HEK293 (cell line): ENCODE data around the gene GAMT.

Experiments used
- GLI2 ChIP-seq: fragments of 450-650 bp; formaldehyde crosslinking; IDR thresholded peaks from 2 replicates; pipeline ENCODE4; 2017; ENCODE audit warnings: missing biosample characterization, missing genetic modification characterization, low read depth, borderline replicate concordance
- GLIS1 ChIP-seq: fragments of 450-650 bp; formaldehyde crosslinking; IDR thresholded peaks from 2 replicates; pipeline ENCODE4 v1.5.1; 2016; ENCODE audit warnings: missing biosample characterization, missing genetic modification characterization
- KLF10 ChIP-seq: fragments of 450-650 bp; IDR thresholded peaks from 2 replicates; pipeline ENCODE4 v1.5.1; 2018; ENCODE audit warnings: missing biosample characterization, mild to moderate bottlenecking, missing genetic modification characterization
- KLF7 ChIP-seq: fragments of 450-650 bp; formaldehyde crosslinking; IDR thresholded peaks from 2 replicates; pipeline ENCODE4 v1.5.1; 2016; ENCODE audit warnings: missing biosample characterization, missing genetic modification characterization, borderline replicate concordance
- KLF9 ChIP-seq: fragments of 450-650 bp; formaldehyde crosslinking; IDR thresholded peaks from 2 replicates; pipeline ENCODE4 v1.5.1; 2016; ENCODE audit warnings: missing biosample characterization, missing genetic modification characterization, low read depth
- PRDM1 ChIP-seq: fragments of 450-650 bp; formaldehyde crosslinking; IDR thresholded peaks from 2 replicates; pipeline ENCODE4; 2016; ENCODE audit warnings: missing biosample characterization, missing genetic modification characterization
- WT1 ChIP-seq: fragments of 450-650 bp; formaldehyde crosslinking; IDR thresholded peaks from 2 replicates; pipeline ENCODE4 v1.5.1; 2016; ENCODE audit warnings: missing biosample characterization, missing genetic modification characterization
- ZNF138 ChIP-seq: fragments of 450-650 bp; formaldehyde crosslinking; IDR thresholded peaks from 2 replicates; pipeline ENCODE4 v1.5.1; 2016; ENCODE audit warnings: missing biosample characterization, missing genetic modification characterization, borderline replicate concordance
- ZNF184 ChIP-seq: fragments of 450-650 bp; IDR thresholded peaks from 2 replicates; pipeline ENCODE4 v1.5.1; 2018; ENCODE audit warnings: missing biosample characterization, mild to moderate bottlenecking, missing genetic modification characterization
- ZNF341 ChIP-seq: fragments of 450-650 bp; formaldehyde crosslinking; IDR thresholded peaks from 2 replicates; pipeline ENCODE4; 2016; ENCODE audit warnings: low read depth, missing biosample characterization, missing genetic modification characterization
- ZNF426 ChIP-seq: fragments of 450-650 bp; formaldehyde crosslinking; IDR thresholded peaks from 2 replicates; pipeline ENCODE4 v1.5.1; 2017; ENCODE audit warnings: missing biosample characterization, missing genetic modification characterization, mild to moderate bottlenecking, inconsistent platforms, moderate library complexity
- ZNF521 ChIP-seq: fragments of 450-650 bp; formaldehyde crosslinking; IDR thresholded peaks from 2 replicates; pipeline ENCODE4 v1.5.1; 2017; ENCODE audit warnings: missing biosample characterization, mild to moderate bottlenecking, missing genetic modification characterization
- ZNF610 ChIP-seq: fragments of 450-650 bp; formaldehyde crosslinking; IDR thresholded peaks from 2 replicates; pipeline ENCODE4 v1.5.1; 2016; ENCODE audit warnings: missing biosample characterization, missing genetic modification characterization, borderline replicate concordance
- ZNF792 ChIP-seq: fragments of 450-650 bp; formaldehyde crosslinking; IDR thresholded peaks from 2 replicates; pipeline ENCODE4 v1.5.1; 2016; ENCODE audit warnings: missing biosample characterization, missing genetic modification characterization
- TF ChIP-seq, protein P1 (sequence below): fragments of 450-650 bp; formaldehyde crosslinking; IDR thresholded peaks from 2 replicates; pipeline ENCODE4 v1.5.1; 2016; ENCODE audit warnings: missing biosample characterization, missing genetic modification characterization
- TF ChIP-seq, protein P2 (sequence below): fragments of 450-650 bp; formaldehyde crosslinking; IDR thresholded peaks from 2 replicates; pipeline ENCODE4 v1.5.1; 2016; ENCODE audit warnings: missing biosample characterization, missing genetic modification characterization
- TF ChIP-seq, protein P3 (sequence below): fragments of 450-650 bp; formaldehyde crosslinking; IDR thresholded peaks from 2 replicates; pipeline ENCODE4 v1.5.1; 2016; ENCODE audit warnings: missing biosample characterization, missing genetic modification characterization, borderline replicate concordance
- TF ChIP-seq, protein P4 (sequence below): fragments of 450-650 bp; formaldehyde crosslinking; conservative IDR thresholded peaks from 2 replicates; pipeline ENCODE4 v1.5.1; 2016; ENCODE audit warnings: low read depth, missing biosample characterization, missing genetic modification characterization
- TF ChIP-seq, protein P5 (sequence below): fragments of 450-650 bp; formaldehyde crosslinking; IDR thresholded peaks from 2 replicates; pipeline ENCODE4 v1.5.1; 2017; ENCODE audit warnings: missing biosample characterization, missing genetic modification characterization
- TF ChIP-seq, protein P6 (sequence below): fragments of 450-650 bp; formaldehyde crosslinking; IDR thresholded peaks from 2 replicates; pipeline ENCODE4 v1.5.1; 2016; ENCODE audit warnings: missing biosample characterization, missing genetic modification characterization

The GAMT gene

DNA sequence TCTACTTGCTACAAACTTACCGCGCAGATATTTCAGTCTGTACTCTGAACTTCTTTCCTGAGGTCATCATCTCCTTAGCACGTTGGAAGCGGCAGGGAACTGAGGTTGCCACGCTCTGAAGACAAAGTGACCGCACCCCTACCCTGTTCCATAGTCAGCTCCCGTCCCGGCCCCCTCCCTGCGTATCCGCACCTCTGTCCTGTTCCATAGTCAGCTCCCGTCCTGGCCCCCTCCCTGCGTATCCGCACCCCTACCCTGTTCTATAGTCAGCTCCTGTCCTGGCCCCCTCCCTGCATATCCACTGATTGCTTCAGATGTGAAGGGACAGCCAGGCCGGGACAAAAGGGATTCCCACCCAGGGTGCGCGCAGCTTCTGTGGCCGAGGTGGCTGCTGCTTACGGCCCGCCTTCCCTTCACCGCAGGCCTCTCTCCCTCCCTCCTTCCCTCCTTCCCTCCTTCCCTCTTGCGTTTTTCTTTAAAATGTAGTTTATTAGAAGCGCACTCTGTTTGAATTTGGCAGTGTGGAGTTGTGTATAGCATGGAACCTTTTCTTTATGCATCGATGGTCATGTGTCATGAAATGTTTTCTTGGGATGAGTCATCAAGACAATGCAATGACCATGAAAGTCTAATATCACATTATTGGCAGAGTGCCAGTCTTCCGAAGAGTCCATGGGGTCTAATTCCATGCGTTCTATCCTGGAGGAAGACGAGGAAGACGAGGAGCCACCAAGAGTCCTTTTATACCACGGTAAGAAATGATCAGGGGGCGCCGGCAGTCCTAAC, 39.5 kb downstream of the GAMT start (continued):
- TF ChIP-seq ZNF792 (tag by site-specific recombination) (no peak), KLF7 (tag by site-specific recombination) (no peak), ZNF184 (peak; percentile 97), GLI2 (tag by site-specific recombination) (peak; percentile 23; the same call in 1 of the 2 replicates), KLF10 (tag by site-specific recombination) (peak; percentile 84), ZNF610 (tag by site-specific recombination) (no peak), WT1 (tag by site-specific recombination) (peak; percentile 24; the same call in 1 of the 2 replicates), ZNF138 (tag by site-specific recombination) (no peak), GLIS1 (tag by site-specific recombination) (peak; percentile 42; the same call in 1 of the 2 replicates), ZNF426 (tag by site-specific recombination) (no peak), PRDM1 (tag by site-specific recombination) (peak; percentile 28; the same call in 1 of the 2 replicates), ZNF341 (tag by site-specific recombination) (no peak), KLF9 (tag by site-specific recombination) (no peak), ZNF521 (tag by site-specific recombination) (no peak)
- TF ChIP-seq, protein P1, sequence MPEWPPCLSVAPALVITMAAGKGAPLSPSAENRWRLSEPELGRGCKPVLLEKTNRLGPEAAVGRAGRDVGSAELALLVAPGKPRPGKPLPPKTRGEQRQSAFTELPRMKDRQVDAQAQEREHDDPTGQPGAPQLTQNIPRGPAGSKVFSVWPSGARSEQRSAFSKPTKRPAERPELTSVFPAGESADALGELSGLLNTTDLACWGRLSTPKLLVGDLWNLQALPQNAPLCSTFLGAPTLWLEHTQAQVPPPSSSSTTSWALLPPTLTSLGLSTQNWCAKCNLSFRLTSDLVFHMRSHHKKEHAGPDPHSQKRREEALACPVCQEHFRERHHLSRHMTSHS (tag by site-specific recombination), result no peak
- TF ChIP-seq, protein P2, sequence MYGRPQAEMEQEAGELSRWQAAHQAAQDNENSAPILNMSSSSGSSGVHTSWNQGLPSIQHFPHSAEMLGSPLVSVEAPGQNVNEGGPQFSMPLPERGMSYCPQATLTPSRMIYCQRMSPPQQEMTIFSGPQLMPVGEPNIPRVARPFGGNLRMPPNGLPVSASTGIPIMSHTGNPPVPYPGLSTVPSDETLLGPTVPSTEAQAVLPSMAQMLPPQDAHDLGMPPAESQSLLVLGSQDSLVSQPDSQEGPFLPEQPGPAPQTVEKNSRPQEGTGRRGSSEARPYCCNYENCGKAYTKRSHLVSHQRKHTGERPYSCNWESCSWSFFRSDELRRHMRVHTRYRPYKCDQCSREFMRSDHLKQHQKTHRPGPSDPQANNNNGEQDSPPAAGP, result peak; percentile 47; the same call in 1 of the 2 replicates
- TF ChIP-seq, protein P3, sequence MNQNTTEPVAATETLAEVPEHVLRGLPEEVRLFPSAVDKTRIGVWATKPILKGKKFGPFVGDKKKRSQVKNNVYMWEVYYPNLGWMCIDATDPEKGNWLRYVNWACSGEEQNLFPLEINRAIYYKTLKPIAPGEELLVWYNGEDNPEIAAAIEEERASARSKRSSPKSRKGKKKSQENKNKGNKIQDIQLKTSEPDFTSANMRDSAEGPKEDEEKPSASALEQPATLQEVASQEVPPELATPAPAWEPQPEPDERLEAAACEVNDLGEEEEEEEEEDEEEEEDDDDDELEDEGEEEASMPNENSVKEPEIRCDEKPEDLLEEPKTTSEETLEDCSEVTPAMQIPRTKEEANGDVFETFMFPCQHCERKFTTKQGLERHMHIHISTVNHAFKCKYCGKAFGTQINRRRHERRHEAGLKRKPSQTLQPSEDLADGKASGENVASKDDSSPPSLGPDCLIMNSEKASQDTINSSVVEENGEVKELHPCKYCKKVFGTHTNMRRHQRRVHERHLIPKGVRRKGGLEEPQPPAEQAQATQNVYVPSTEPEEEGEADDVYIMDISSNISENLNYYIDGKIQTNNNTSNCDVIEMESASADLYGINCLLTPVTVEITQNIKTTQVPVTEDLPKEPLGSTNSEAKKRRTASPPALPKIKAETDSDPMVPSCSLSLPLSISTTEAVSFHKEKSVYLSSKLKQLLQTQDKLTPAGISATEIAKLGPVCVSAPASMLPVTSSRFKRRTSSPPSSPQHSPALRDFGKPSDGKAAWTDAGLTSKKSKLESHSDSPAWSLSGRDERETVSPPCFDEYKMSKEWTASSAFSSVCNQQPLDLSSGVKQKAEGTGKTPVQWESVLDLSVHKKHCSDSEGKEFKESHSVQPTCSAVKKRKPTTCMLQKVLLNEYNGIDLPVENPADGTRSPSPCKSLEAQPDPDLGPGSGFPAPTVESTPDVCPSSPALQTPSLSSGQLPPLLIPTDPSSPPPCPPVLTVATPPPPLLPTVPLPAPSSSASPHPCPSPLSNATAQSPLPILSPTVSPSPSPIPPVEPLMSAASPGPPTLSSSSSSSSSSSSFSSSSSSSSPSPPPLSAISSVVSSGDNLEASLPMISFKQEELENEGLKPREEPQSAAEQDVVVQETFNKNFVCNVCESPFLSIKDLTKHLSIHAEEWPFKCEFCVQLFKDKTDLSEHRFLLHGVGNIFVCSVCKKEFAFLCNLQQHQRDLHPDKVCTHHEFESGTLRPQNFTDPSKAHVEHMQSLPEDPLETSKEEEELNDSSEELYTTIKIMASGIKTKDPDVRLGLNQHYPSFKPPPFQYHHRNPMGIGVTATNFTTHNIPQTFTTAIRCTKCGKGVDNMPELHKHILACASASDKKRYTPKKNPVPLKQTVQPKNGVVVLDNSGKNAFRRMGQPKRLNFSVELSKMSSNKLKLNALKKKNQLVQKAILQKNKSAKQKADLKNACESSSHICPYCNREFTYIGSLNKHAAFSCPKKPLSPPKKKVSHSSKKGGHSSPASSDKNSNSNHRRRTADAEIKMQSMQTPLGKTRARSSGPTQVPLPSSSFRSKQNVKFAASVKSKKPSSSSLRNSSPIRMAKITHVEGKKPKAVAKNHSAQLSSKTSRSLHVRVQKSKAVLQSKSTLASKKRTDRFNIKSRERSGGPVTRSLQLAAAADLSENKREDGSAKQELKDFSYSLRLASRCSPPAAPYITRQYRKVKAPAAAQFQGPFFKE, result no peak
- TF ChIP-seq, protein P4, sequence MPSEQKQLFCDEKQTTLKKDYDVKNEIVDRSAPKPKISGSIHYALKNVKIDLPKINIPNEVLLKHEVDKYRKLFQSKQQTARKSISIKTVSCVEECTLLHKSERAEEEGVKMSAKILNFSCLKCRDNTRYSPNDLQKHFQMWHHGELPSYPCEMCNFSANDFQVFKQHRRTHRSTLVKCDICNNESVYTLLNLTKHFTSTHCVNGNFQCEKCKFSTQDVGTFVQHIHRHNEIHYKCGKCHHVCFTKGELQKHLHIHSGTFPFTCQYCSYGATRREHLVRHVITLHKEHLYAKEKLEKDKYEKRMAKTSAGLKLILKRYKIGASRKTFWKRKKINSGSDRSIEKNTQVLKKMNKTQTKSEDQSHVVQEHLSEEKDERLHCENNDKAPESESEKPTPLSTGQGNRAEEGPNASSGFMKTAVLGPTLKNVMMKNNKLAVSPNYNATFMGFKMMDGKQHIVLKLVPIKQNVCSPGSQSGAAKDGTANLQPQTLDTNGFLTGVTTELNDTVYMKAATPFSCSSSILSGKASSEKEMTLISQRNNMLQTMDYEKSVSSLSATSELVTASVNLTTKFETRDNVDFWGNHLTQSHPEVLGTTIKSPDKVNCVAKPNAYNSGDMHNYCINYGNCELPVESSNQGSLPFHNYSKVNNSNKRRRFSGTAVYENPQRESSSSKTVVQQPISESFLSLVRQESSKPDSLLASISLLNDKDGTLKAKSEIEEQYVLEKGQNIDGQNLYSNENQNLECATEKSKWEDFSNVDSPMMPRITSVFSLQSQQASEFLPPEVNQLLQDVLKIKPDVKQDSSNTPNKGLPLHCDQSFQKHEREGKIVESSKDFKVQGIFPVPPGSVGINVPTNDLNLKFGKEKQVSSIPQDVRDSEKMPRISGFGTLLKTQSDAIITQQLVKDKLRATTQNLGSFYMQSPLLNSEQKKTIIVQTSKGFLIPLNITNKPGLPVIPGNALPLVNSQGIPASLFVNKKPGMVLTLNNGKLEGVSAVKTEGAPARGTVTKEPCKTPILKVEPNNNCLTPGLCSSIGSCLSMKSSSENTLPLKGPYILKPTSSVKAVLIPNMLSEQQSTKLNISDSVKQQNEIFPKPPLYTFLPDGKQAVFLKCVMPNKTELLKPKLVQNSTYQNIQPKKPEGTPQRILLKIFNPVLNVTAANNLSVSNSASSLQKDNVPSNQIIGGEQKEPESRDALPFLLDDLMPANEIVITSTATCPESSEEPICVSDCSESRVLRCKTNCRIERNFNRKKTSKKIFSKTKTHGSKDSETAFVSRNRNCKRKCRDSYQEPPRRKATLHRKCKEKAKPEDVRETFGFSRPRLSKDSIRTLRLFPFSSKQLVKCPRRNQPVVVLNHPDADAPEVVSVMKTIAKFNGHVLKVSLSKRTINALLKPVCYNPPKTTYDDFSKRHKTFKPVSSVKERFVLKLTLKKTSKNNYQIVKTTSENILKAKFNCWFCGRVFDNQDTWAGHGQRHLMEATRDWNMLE (tag by site-specific recombination), result no peak
- TF ChIP-seq, protein P5, sequence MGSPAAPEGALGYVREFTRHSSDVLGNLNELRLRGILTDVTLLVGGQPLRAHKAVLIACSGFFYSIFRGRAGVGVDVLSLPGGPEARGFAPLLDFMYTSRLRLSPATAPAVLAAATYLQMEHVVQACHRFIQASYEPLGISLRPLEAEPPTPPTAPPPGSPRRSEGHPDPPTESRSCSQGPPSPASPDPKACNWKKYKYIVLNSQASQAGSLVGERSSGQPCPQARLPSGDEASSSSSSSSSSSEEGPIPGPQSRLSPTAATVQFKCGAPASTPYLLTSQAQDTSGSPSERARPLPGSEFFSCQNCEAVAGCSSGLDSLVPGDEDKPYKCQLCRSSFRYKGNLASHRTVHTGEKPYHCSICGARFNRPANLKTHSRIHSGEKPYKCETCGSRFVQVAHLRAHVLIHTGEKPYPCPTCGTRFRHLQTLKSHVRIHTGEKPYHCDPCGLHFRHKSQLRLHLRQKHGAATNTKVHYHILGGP (tag by site-specific recombination), result peak; percentile 42; the same call in 1 of the 2 replicates
- TF ChIP-seq, protein P6, sequence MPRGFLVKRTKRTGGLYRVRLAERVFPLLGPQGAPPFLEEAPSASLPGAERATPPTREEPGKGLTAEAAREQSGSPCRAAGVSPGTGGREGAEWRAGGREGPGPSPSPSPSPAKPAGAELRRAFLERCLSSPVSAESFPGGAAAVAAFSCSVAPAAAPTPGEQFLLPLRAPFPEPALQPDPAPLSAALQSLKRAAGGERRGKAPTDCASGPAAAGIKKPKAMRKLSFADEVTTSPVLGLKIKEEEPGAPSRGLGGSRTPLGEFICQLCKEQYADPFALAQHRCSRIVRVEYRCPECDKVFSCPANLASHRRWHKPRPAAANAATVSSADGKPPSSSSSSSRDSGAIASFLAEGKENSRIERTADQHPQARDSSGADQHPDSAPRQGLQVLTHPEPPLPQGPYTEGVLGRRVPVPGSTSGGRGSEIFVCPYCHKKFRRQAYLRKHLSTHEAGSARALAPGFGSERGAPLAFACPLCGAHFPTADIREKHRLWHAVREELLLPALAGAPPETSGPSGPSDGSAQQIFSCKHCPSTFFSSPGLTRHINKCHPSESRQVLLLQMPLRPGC (tag by site-specific recombination), result peak; percentile 79
